ENCODE measurements around the gene RNF40. TPM values are rescaled to one million over a fixed set of nuclear protein-coding genes. Genes with fewer than 3 reads are reported as not detected.

The RNF40 gene
- total RNA-seq, 1 experiment from 2014 or later: 57.9 TPM

- H3K79me2 ChIP-seq (ENCODE audit: low read length): no peaks in the 10 kb centered on the region
- DNase-seq: no peak
- H3K9me2 ChIP-seq (replicated peaks; ENCODE audit: insufficient read depth, low read length): no peaks in the 10 kb centered on the region
- no peak overlapping the region for H3K27ac ChIP-seq (ENCODE audit: low read length)
- no peak overlapping the region for H3K4me3 ChIP-seq (ENCODE audit: low read length)
- no peak overlapping the region for H2AFZ ChIP-seq (ENCODE audit: low read length)
- no peaks in the 10 kb centered on the region for H3K4me1 ChIP-seq (ENCODE audit: low read length)
- H3K27me3 ChIP-seq (ENCODE audit: low read length): no peaks in the 10 kb centered on the region
- no peak overlapping the region for H3K4me2 ChIP-seq (ENCODE audit: low read depth, low read length, poor library complexity, severe bottlenecking)
- no peaks in the 10 kb centered on the region for H3K9me3 ChIP-seq (ENCODE audit: low read length)
- H3K9ac ChIP-seq (ENCODE audit: low read length): no peak overlapping the region
- no peaks in the 10 kb centered on the region for H4K20me1 ChIP-seq (ENCODE audit: insufficient read depth, low read depth, low read length)
- H3K36me3 ChIP-seq (ENCODE audit: insufficient read depth, low read length): 0 out of 2 replicates have a peak, but pooled peaks cover 4% of the 10 kb centered on the region
These were observed 16.6 kb downstream of the RNF40 start for GRCh38 chr16:30778549-30779244.

GRCh38 chr16:30779596-30779995 lies 17.5 kb downstream of the RNF40 start:
- Histone ChIP-seq H3K9me2 (replicated peaks; ENCODE audit: insufficient read depth, low read length) (no peaks in the 10 kb centered on the region), H3K4me2 (ENCODE audit: low read depth, low read length, poor library complexity, severe bottlenecking) (no peak overlapping the region), H3K36me3 (ENCODE audit: insufficient read depth, low read length) (no peaks in the 10 kb centered on the region), H3K79me2 (ENCODE audit: low read length) (no peaks in the 10 kb centered on the region), H3K4me3 (ENCODE audit: low read length) (no peak overlapping the region), H3K27me3 (ENCODE audit: low read length) (no peaks in the 10 kb centered on the region), H2AFZ (ENCODE audit: low read length) (no peak overlapping the region), H3K27ac (ENCODE audit: low read length) (no peak overlapping the region), H3K9me3 (ENCODE audit: low read length) (no peaks in the 10 kb centered on the region), H3K4me1 (ENCODE audit: low read length) (no peaks in the 10 kb centered on the region), H4K20me1 (ENCODE audit: insufficient read depth, low read depth, low read length) (no peaks in the 10 kb centered on the region), H3K9ac (ENCODE audit: low read length) (no peak overlapping the region)
- no peak for DNase-seq

GRCh38 chr16:30780021-30780420 lies 17.9 kb downstream of the RNF40 start:
- Histone ChIP-seq H3K27ac (ENCODE audit: low read length) (no peak overlapping the region), H3K4me2 (ENCODE audit: low read depth, low read length, poor library complexity, severe bottlenecking) (no peak overlapping the region), H3K9me3 (ENCODE audit: low read length) (no peaks in the 10 kb centered on the region), H3K79me2 (ENCODE audit: low read length) (no peaks in the 10 kb centered on the region), H3K4me1 (ENCODE audit: low read length) (no peaks in the 10 kb centered on the region), H3K9ac (ENCODE audit: low read length) (no peak overlapping the region), H3K36me3 (ENCODE audit: insufficient read depth, low read length) (no peaks in the 10 kb centered on the region), H3K9me2 (replicated peaks; ENCODE audit: insufficient read depth, low read length) (no peaks in the 10 kb centered on the region), H3K4me3 (ENCODE audit: low read length) (no peak overlapping the region), H3K27me3 (ENCODE audit: low read length) (no peaks in the 10 kb centered on the region), H4K20me1 (ENCODE audit: insufficient read depth, low read depth, low read length) (no peaks in the 10 kb centered on the region), H2AFZ (ENCODE audit: low read length) (no peak overlapping the region)
- no peak for DNase-seq

- no peak for DNase-seq
- no peaks in the 10 kb centered on the region for H4K20me1 ChIP-seq (ENCODE audit: insufficient read depth, low read depth, low read length)
- no peak overlapping the region for H2AFZ ChIP-seq (ENCODE audit: low read length)
- H3K9me3 ChIP-seq (ENCODE audit: low read length): no peaks in the 10 kb centered on the region
- peaks cover 5% of the 10 kb centered on the region; the same call in 1 of the 2 replicates for H3K4me1 ChIP-seq (ENCODE audit: low read length)
- no peak overlapping the region for H3K4me3 ChIP-seq (ENCODE audit: low read length)
- H3K27me3 ChIP-seq (ENCODE audit: low read length): no peaks in the 10 kb centered on the region
- no peaks in the 10 kb centered on the region for H3K36me3 ChIP-seq (ENCODE audit: insufficient read depth, low read length)
- no peak overlapping the region for H3K4me2 ChIP-seq (ENCODE audit: low read depth, low read length, poor library complexity, severe bottlenecking)
- H3K27ac ChIP-seq (ENCODE audit: low read length): no peak overlapping the region
- no peaks in the 10 kb centered on the region for H3K9me2 ChIP-seq (replicated peaks; ENCODE audit: insufficient read depth, low read length)
- no peak overlapping the region for H3K9ac ChIP-seq (ENCODE audit: low read length)
- H3K79me2 ChIP-seq (ENCODE audit: low read length): no peaks in the 10 kb centered on the region
These were observed 18.4 kb downstream of the RNF40 start for GRCh38 chr16:30780549-30780948.

GRCh38 chr16:30782486-30783279 lies 20.6 kb downstream of the RNF40 start:
- no peak overlapping the region for H3K4me2 ChIP-seq (ENCODE audit: low read depth, low read length, poor library complexity, severe bottlenecking)
- H3K4me1 ChIP-seq (ENCODE audit: low read length): peaks cover 11% of the 10 kb centered on the region
- H3K27ac ChIP-seq (ENCODE audit: low read length): no peak overlapping the region
- no peaks in the 10 kb centered on the region for H3K27me3 ChIP-seq (ENCODE audit: low read length)
- H3K79me2 ChIP-seq (ENCODE audit: low read length): peaks cover 9% of the 10 kb centered on the region
- H3K9me3 ChIP-seq (ENCODE audit: low read length): no peaks in the 10 kb centered on the region
- no peaks in the 10 kb centered on the region for H4K20me1 ChIP-seq (ENCODE audit: insufficient read depth, low read depth, low read length)
- no peak for DNase-seq
- H3K9ac ChIP-seq (ENCODE audit: low read length): no peak overlapping the region
- no peak overlapping the region for H2AFZ ChIP-seq (ENCODE audit: low read length)
- H3K4me3 ChIP-seq (ENCODE audit: low read length): no peak overlapping the region
- no peaks in the 10 kb centered on the region for H3K36me3 ChIP-seq (ENCODE audit: insufficient read depth, low read length)
- no peaks in the 10 kb centered on the region for H3K9me2 ChIP-seq (replicated peaks; ENCODE audit: insufficient read depth, low read length)

- H3K4me3 ChIP-seq (ENCODE audit: low read length): no peak overlapping the region
- no peak overlapping the region for H3K4me2 ChIP-seq (ENCODE audit: low read depth, low read length, poor library complexity, severe bottlenecking)
- H3K27me3 ChIP-seq (ENCODE audit: low read length): no peaks in the 10 kb centered on the region
- no peaks in the 10 kb centered on the region for H3K9me3 ChIP-seq (ENCODE audit: low read length)
- no peak overlapping the region for H2AFZ ChIP-seq (ENCODE audit: low read length)
- no peak overlapping the region for H3K9ac ChIP-seq (ENCODE audit: low read length)
- no peak overlapping the region for H3K27ac ChIP-seq (ENCODE audit: low read length)
- H3K79me2 ChIP-seq (ENCODE audit: low read length): peaks cover 9% of the 10 kb centered on the region
- no peak for DNase-seq
- H3K4me1 ChIP-seq (ENCODE audit: low read length): peaks cover 11% of the 10 kb centered on the region
- no peaks in the 10 kb centered on the region for H3K9me2 ChIP-seq (replicated peaks; ENCODE audit: insufficient read depth, low read length)
- no peaks in the 10 kb centered on the region for H4K20me1 ChIP-seq (ENCODE audit: insufficient read depth, low read depth, low read length)
- no peaks in the 10 kb centered on the region for H3K36me3 ChIP-seq (ENCODE audit: insufficient read depth, low read length)
These were observed 21.4 kb downstream of the RNF40 start for GRCh38 chr16:30783280-30784109.

- H3K9ac ChIP-seq (ENCODE audit: low read length): no peak overlapping the region
- no peak overlapping the region for H3K27ac ChIP-seq (ENCODE audit: low read length)
- H3K27me3 ChIP-seq (ENCODE audit: low read length): no peaks in the 10 kb centered on the region
- H3K36me3 ChIP-seq (ENCODE audit: insufficient read depth, low read length): no peaks in the 10 kb centered on the region
- no peak overlapping the region for H2AFZ ChIP-seq (ENCODE audit: low read length)
- no peaks in the 10 kb centered on the region for H4K20me1 ChIP-seq (ENCODE audit: insufficient read depth, low read depth, low read length)
- H3K4me2 ChIP-seq (ENCODE audit: low read depth, low read length, poor library complexity, severe bottlenecking): no peak overlapping the region
- no peak for DNase-seq
- H3K9me3 ChIP-seq (ENCODE audit: low read length): no peaks in the 10 kb centered on the region
- H3K4me1 ChIP-seq (ENCODE audit: low read length): peaks cover 11% of the 10 kb centered on the region
- H3K79me2 ChIP-seq (ENCODE audit: low read length): peaks cover 9% of the 10 kb centered on the region
- no peak overlapping the region for H3K4me3 ChIP-seq (ENCODE audit: low read length)
- no peaks in the 10 kb centered on the region for H3K9me2 ChIP-seq (replicated peaks; ENCODE audit: insufficient read depth, low read length)
These were observed 22.1 kb downstream of the RNF40 start for GRCh38 chr16:30784215-30784614.
